ENCODE measurements around the gene INPP4B.

The INPP4B gene

GRCh38 chr4:142035566-142035965 is 810.5 kb downstream of the INPP4B start:
- no peak for TF ChIP-seq CTCF (IDR thresholded peaks at IDR 0.05; ENCODE audit: control insufficient read depth, insufficient read depth, low read depth, low read length, missing control alignments)
- H3K4me3 ChIP-seq (ENCODE audit: control insufficient read depth, low read depth, low read length): no peak overlapping the region
- DNase-seq (ENCODE audit: low read depth): no peak

DNA sequence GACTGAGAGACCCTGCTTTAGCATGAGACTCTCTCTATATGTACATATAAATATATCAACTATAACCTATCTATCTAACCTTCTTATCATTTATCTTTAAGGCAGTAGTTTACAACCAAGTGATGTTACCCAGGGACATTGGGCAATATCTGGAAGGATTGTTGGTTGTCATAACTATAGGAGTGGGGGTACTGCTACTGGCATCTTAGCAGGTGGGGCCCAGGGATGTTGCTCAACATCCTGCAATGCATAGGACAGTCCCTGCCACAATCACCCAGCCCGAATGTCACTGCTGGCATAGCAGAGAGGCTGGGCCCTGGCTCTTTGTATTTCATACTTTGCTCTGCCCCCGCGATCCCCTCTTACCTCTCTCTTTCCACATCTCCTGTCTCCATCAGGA is 812.0 kb downstream of the INPP4B start:
- no peak for TF ChIP-seq CTCF (IDR thresholded peaks at IDR 0.05; ENCODE audit: control insufficient read depth, insufficient read depth, low read depth, low read length, missing control alignments)
- no peak overlapping the region for H3K4me3 ChIP-seq (ENCODE audit: control insufficient read depth, low read depth, low read length)
- no peak for DNase-seq (ENCODE audit: low read depth)

DNA sequence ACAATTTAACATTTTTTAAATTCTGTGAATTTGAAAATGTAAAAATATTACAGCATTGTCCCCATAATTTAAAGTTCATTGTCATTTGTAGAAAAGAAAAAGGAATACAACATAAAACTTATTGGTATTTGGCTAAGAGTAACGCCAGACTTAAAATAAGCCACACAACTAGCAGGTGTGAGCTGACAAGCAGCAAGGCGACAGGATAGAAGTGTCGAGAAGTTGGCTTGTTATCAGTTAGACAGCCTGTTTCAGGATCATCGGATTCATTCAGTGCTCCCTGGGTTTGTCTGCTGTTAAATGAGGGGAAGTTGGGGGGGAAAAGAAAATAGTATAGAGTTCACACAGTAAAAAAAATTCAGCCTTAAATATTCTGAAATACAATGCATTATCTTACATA is 816.1 kb downstream of the INPP4B start:
- H3K4me3 ChIP-seq (ENCODE audit: control insufficient read depth, low read depth, low read length): no peak overlapping the region
- no peak for TF ChIP-seq CTCF (IDR thresholded peaks at IDR 0.05; ENCODE audit: control insufficient read depth, insufficient read depth, low read depth, low read length, missing control alignments)
- DNase-seq (ENCODE audit: low read depth): no peak

- DNase-seq (ENCODE audit: low read depth): no peak
- no peak overlapping the region for H3K4me3 ChIP-seq (ENCODE audit: control insufficient read depth, low read depth, low read length)
- no peak for TF ChIP-seq CTCF (IDR thresholded peaks at IDR 0.05; ENCODE audit: control insufficient read depth, insufficient read depth, low read depth, low read length, missing control alignments)
Observed at GRCh38 chr4:142021761-142022160, 824.3 kb downstream of the INPP4B start.

DNA sequence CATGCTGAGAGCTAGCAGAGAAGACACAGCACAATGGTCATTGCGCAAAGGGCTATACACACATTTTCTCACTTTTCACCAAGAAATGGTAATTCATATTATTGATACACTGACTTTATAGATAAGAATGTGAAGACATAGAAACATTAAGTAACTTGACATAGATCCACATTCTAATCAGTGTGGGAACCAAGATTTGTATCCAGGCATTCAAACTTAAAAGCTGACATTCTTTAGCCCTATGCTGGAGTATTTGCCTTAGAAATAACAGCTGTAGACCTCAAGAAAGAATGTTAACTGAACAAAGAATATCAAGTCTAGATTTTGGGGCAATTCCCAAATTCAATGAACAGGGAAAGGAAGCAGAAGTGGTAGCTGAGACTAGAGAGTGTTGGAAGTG is 824.9 kb downstream of the INPP4B start:
- no peak overlapping the region for H3K4me3 ChIP-seq (ENCODE audit: control insufficient read depth, low read depth, low read length)
- DNase-seq (ENCODE audit: low read depth): no peak
- TF ChIP-seq CTCF (IDR thresholded peaks at IDR 0.05; ENCODE audit: control insufficient read depth, insufficient read depth, low read depth, low read length, missing control alignments): no peak

DNA sequence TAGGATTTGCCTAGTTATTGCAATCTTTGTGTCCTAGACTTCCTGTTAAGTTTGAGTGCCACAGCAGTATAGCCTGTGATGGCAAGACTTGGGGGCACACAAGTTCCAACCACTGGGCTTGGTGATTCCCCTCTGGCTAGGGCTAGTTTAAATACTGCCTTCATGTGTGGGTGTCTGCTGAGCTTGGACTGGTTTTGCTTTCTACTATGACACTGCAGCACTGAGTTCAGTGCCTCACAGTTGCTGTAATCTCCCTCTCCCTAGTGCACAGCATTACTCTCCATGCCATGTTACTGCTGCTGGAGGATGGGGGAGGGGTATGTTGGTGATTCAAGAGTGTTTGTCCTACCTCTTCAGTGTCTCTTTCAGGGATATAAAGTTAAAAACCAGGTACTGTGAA is 830.1 kb downstream of the INPP4B start:
- TF ChIP-seq CTCF (IDR thresholded peaks at IDR 0.05; ENCODE audit: control insufficient read depth, insufficient read depth, low read depth, low read length, missing control alignments): no peak
- no peak for DNase-seq (ENCODE audit: low read depth)
- no peak overlapping the region for H3K4me3 ChIP-seq (ENCODE audit: control insufficient read depth, low read depth, low read length)

DNA sequence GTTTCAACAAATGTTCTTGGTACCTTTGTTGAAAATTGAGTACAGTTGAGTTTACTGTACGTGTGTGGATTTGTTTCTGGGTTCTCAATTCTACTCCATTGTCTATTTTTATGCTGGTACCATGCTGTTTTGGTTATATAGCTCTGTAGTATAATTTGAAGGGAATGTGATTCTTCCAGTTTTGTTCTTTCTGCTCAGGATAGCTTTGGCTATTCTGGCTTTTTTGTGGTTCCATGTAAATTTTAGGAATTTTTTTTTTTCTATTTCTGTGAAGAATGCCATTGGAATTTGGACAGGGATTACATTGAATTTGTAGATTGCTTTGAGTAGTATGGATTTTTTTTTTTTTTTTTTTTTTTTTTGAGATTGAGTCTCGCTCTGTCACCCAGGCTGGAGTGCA is 836.4 kb downstream of the INPP4B start:
- H3K4me3 ChIP-seq (ENCODE audit: control insufficient read depth, low read depth, low read length): no peak overlapping the region
- no peak for DNase-seq (ENCODE audit: low read depth)
- TF ChIP-seq CTCF (IDR thresholded peaks at IDR 0.05; ENCODE audit: control insufficient read depth, insufficient read depth, low read depth, low read length, missing control alignments): no peak

Data from AG09309 (cell line).